Endothelial cell of umbilical vein (primary cell): Measurements from ENCODE around the gene SLC16A7.

ENCODE experiments used
- CTCF ChIP-seq, 2 donors: IDR thresholded peaks; 1 replicate in 1 of 2; 2 replicates in 1 of 2; pipeline ENCODE4 v1.5.1; 2011; ENCODE audit warnings: low read length in 2 of 2, mild to moderate bottlenecking in 2 of 2, moderate library complexity in 2 of 2, control low read depth in 1 of 2, inconsistent platforms in 1 of 2, low read depth in 1 of 2; ENCODE audit not compliant: insufficient read depth in 1 of 2; ENCODE audit errors: extremely low read depth in 1 of 2
- EZH2 ChIP-seq: IDR thresholded peaks from 2 replicates; pipeline ENCODE4 v1.6.1; 2012; ENCODE audit warnings: borderline replicate concordance, low read depth, mild to moderate bottlenecking, moderate library complexity, low read length, inconsistent platforms; ENCODE audit not compliant: severe bottlenecking
- POLR2A ChIP-seq: IDR thresholded peaks from 2 replicates; pipeline ENCODE4 v1.6.1; 2012; ENCODE audit warnings: low read depth, mild to moderate bottlenecking, control low read depth, low read length
- POLR2AphosphoS5 ChIP-seq: IDR thresholded peaks from 2 replicates; pipeline ENCODE4 v1.6.1; 2012; ENCODE audit warnings: low read depth, mild to moderate bottlenecking, control low read depth, low read length, moderate library complexity; ENCODE audit not compliant: insufficient read depth

GRCh38 chr12:59624732-59625460 is 29.1 kb downstream of the SLC16A7 start:
- TF ChIP-seq POLR2A (no peak), EZH2 (no peak), CTCF (IDR thresholded peaks at IDR 0.05; ENCODE audit: extremely low read depth in 1 of 2, insufficient read depth in 1 of 2, low read depth in 1 of 2, low read length in 2 of 2) (no peak), POLR2AphosphoS5 (no peak)
